NT2/D1 (cell line): ENCODE measurements around the gene KRT37.

Experiments
- SUZ12 ChIP-seq: IDR thresholded peaks from 2 replicates; pipeline ENCODE4 v1.6.1; 2011; ENCODE audit not compliant: insufficient read length, insufficient read depth; ENCODE audit errors: extremely low read depth
- YY1 ChIP-seq: IDR thresholded peaks from 2 replicates; pipeline ENCODE4 v1.6.1; 2011; ENCODE audit not compliant: insufficient read length, insufficient read depth

DNA sequence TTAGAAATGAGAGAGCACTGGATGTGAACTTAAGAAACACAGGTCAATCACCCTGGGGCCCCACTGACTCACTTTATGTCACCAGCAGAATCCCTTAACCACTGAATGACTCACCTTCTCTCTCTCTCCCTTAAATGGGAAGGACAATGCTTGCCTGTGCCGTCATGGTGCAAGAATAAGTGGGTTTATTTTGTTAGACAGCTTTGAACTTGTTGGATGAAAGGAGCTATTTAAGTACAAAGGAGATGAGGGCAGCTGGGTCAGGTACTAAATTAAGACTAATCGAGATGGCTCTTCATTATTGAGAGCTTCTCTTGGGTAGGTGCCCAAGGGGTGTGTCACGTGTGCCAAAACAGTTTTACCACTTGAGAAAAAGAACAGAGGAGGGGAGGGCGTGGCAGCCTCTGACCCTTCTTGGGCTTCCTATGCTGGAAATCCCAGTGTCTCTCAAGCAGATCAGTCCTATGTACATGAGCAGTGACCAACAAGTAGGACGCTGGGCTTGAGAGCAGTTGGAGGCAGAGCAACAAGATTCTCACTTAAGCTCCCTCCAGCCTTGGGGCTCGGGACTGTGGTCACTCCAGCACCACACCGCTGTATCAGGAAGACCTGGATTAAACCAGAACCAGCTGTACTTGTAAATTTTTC, 20.2 kb downstream of the KRT37 start:
- TF ChIP-seq SUZ12 (no peak), YY1 (no peak)
